Stimulated activated CD4-positive, alpha-beta T cell treated with anti-CD3 and anti-CD28 coated beads, TNF-alpha, amount 100 ng/mL, for 24 hours (primary cell): Measurements from ENCODE around the gene FASTK.
"Not testable (repeated sequence)": the region's sequence is repeated elsewhere in the genome, so short reads cannot be mapped to it uniquely, and the experiment has no call there.

Source experiments
- DNase-seq, 3 experiments: peaks; one replicate each; pipeline ENCODE4 v3.0.0-alpha.2; 2020; ENCODE audit warnings: low read depth in 3 of 3

The FASTK gene

GRCh38 chr7:151047976-151048815 is 32.4 kb downstream of the FASTK start, which contains the start of gene ASIC3:
TSS of gene ASIC3 (plus strand) at chr7:151048531. CDS start at chr7:151048886, 355 bp downstream.
- DNase-seq, result no peak

DNA sequence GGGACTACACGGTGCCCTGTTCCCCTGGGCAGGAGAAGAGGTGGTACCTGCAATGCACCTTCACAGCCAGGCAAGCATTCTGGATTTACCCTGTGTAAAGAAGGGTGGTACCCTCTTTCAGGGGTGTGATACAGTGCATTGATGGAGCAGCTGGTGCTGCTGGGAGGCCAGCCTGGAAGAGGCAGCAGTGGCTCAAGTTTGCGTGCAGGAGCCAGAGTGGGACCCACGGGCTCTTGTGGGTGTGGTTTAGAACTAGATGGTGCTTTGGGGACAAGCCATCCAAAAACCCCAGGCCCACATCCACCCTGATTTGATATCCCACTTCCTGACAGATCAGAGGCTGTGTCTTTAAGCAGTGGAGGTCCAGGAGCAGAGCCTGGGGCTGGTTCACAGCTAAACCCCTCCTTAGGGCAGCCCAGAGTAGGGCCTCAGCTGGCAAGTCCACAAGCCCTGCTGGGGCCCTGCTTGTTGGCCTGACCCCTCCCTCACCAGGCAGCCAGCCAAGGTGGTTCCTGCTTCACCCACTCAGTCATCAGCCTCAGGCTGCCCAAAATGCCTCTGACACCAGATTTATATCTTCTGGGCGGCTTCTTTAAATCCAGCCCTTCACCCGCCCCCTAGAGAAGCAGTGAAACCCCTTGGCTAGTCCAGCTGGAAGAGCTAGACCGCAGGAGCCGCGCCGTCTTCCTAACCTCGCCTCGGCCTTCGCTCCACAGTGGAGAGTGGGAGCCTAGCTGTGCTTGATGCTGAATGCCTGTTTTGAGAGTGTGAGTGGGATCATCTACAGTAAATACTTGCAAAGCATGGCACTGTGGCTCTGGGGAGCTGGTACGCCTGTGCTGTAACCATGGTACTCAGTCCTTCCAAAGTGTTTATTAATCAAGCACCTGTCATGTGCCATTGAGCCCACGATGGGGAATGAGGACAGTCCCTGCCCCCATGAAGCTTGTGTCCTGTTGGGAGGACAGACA is 33.7 kb downstream of the FASTK start:
- no peak for DNase-seq

- DNase-seq, result no peak
These were observed 34.6 kb downstream of the FASTK start for GRCh38 chr7:151045967-151046366.

GRCh38 chr7:151045262-151045661 is 35.3 kb downstream of the FASTK start:
- DNase-seq, result no peak

DNA sequence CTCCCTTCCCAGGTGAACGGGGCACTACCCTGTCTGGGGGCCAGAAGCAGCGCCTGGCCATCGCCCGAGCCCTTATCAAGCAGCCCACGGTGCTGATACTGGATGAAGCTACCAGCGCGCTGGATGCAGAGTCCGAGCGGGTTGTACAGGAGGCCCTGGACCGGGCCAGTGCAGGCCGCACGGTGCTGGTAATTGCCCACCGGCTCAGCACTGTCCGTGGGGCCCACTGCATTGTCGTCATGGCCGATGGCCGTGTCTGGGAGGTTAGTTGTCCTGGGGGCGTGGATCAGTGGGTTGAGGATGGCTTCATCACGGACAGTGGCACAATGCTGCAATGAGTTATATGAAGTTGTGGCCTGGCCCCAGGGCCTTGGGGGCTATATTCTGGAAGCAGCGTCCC is 36.6 kb downstream of the FASTK start:
- DNase-seq, result no peak

- not testable (repeated sequence) for DNase-seq
These were observed 37.2 kb downstream of the FASTK start for GRCh38 chr7:151043449-151043848.

- DNase-seq, result no peak
These were observed 39.8 kb downstream of the FASTK start for GRCh38 chr7:151040616-151041375.

DNA sequence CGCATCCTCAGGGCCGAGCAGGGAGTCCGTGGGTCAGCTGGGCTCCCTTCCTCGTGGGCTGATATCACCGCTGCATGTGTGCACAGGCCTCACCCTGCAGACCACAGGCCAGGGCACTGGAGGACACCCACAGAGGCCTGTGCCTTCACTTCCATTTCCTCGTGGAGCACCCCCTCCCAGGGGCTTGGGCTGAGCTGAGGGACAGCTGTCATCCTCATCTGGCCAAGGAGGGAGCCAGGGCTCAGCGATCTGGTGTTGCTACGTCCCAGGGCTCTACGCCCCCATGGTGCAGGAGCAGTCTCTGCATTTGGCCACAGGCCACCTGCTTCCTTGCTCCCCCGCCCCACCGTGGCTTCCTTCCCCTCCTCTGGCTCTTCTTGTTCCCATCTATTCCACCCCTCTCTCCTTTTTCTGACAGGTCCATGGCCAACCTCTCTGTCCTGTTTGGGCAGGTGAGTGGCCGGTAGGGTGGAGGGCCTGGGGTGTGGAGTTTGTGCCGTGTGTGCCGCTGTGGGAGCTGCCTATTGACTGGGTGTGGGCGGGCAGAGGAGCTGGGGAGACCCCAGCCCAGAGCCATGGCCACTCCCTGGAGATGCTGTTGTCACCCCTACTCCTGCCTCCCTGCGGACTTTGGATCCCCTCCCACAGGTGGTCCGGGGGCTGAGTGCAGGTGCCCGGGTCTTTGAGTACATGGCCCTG is 40.6 kb downstream of the FASTK start:
- DNase-seq, result no peak

DNA sequence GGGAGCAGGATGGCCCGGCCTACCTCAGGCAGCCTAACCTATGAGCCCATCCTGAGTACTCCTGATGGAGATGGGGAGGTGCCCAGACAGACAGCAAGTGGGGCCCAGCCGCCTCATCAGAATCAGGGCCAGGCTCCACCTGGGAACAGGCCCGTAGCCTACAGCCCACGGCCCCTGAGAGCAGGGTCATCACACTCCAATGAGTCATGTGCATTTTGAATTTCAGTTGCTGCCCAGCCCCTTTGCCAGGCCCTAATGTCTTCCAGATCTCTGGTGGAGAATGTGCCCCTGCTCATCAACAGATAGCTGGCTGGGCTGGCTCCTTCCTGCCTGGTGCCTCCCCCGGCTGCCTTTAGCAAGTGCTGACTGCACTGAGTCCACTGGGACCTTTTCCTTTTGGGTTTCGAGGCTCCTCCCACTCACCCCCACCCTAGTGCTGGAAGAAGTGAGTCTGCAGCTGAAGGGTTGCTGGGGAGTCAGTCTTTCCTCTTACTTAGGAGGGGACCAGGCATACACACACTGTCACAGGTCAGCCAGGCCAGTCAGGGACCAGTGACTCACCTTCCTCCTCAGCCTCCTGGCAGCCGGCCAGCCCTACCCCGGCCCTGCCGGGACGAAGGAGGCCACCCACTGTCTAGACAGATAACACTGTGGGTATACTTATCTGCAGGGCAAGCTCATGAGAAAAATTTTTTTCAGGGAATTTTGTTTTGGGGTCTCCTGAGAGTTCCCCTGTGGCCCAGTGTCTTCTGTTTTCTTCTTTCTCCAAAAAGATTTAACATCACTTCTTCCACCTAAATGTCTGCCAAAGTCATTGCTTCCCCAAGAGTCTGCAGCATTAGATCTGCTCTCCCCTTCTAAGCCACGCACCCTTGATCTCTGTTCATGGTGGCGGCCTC is 41.4 kb downstream of the FASTK start:
- DNase-seq, result peak; percentile 56 to 87 (median 73)

- no peak for DNase-seq
These were observed 44.7 kb downstream of the FASTK start for GRCh38 chr7:151035902-151036301.

DNA sequence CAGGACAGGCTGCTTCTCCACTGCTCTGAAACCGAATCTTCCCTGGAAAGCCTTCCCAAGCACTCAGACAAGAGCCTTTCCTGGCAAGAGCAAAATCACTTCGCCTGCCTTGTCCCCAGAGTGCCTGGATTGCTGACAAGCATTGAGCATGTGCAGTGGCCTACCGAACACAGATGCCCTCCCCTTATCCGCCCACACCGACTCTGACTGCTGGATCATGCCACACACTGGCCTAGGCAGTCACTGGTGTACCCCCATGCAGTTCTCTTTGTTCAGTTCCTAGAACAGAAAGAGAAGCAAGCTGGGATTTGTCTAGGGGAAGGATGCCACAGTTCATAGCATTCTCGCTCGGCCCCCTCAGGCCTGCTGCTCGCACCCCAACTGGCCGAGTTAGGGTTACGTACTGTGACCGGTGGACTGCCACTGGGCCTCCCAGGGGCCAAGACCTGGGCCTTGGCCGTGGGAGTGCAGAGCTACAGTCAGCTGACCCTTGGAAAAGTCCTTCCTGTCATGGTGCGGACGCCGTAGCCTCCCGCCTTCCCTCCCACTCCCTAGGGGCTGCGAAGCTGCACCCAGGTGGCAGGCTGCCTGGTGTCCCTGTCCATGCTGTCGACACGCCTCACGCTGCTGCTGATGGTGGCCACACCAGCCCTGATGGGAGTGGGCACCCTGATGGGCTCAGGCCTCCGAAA is 45.4 kb downstream of the FASTK start:
- DNase-seq, result no peak

DNA sequence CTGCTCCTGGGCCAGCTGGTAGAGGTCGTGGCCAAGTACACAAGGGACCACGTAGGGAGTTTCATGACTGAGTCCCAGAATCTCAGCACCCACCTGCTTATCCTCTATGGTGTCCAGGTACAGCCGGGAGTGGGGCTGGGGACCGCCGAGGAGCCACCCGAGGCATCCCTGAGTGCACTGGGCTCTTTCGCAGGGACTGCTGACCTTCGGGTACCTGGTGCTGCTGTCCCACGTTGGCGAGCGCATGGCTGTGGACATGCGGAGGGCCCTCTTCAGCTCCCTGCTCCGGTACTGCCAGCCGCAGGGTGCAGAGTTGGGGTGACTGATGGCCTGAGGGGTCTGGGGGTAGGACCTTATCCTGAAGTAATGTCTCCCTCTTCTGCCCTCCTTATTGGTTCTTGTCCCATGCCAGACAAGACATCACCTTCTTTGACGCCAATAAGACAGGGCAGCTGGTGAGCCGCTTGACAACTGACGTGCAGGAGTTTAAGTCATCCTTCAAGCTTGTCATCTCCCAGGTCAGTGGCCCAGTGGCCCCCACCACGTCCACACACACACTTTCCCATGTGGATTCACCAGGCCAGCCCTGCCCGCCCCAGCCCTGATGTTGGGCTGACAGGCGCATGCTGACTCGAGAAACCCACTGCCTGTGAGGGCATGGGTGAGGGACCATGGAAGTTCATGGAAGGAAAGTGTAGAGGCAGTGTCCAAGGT is 46.1 kb downstream of the FASTK start:
- no peak for DNase-seq

GRCh38 chr7:151033864-151034249 is 46.8 kb downstream of the FASTK start:
- no peak for DNase-seq

GRCh38 chr7:151032936-151033863 is 47.4 kb downstream of the FASTK start:
- DNase-seq, result no peak

DNA sequence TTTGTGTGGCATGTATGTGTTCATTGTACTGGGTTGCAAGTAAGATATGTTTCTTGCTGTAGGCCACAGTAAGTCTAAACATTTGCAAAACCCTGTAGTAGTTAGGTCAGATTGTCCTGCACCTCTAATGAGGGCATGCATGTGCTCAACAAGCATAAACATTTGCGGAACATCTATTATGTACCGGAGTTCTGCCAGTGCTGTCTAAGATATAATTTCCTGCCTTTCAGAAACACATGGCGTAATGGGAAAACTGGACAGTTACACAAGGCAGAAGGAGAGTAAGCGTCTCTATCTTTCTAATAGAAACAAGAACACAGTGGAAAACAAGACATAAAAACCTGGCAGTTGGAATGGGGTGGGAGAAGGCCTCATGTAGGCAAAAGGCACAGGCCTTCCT is 49.6 kb downstream of the FASTK start:
- DNase-seq, result no peak

- no peak for DNase-seq
These were observed 51.6 kb downstream of the FASTK start for GRCh38 chr7:151028948-151029501.
